Cortex of kidney (tissue), 1 donor: ENCODE results near the gene KCNC3.
"Not testable (repeated sequence)": the region's sequence is repeated elsewhere in the genome, so short reads cannot be mapped to it uniquely, and the experiment has no call there.

Experiments used
- DNase-seq: peaks from one replicate; lab custom pipeline; 2025; lab: John Stamatoyannopoulos, UW

Gene KCNC3

DNA sequence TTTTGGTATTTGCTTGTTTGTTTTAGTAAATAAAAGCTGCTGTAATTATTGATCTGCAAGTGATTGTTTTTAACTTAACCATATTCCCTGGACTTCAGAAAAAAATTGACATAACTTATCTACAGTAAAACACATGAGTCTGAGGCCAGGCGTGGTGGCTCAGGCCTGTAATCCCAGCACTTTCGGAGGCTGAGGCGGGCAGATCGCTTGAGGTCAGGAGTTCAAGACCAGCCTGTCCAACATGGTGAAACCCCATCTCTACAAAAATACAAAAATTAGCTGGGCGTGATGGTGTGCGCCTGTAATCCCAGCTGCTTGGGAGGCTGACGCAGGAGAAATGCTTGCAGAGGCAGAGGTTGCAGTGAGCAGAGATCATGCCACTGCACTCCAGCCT is 24.3 kb upstream of the KCNC3 start:
- not testable (repeated sequence) for DNase-seq

DNA sequence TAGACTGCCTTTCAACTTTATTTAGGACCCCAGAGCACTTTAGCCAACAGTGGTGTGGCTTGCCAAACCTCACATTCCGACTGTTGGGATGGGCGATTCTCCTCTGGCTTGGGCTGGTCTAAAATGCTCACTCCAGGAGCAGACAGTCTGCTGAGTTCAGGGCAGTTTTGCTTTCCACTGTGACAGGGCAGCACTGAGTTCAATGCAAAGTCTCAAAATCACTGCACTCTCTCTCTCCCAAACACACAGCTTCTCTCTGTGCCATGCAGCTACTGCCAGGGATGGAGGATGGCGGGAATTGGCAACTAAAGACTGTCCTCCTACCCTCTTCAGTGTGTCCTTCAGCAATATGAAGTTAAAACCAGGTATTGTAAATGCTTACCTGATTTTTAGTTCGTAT is 23.1 kb upstream of the KCNC3 start:
- no peak for DNase-seq

DNA sequence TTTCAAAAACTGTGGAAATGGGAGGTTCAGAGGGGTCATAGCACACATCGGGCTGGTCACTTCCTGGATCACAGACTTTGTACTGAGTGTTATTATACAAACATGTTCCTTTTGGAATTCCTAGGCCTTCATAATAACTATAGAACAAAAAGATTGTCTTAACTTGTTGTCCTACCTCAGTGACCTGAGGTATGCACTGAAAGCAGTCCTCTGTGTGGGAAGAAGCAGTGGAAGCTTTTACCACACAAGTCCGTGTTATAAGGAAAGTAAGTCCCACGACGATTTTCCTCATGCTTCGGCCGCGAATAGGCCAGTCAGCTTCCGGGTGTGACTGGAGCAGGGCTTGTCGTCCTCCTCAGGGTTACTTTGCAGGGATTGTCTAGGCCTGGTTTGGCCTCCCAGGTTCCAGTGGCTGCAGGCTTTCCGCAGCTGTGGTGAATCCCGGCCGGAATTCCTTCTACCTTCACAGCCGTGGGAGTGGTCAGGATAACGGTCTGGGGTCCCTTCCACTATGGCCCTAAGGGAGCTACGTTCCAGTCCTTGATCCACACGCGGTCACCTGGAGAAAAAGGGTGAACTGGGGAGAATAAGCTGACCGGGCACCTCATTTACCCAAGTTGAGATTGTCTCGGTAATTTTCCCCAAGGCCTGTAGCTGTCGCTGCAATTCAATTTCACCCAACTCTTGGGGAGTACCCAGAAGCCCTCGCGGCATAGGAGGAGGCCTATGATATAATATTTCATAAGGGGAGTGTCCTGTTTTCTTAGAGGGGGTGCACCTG is 20.3 kb upstream of the KCNC3 start:
- no peak for DNase-seq

DNA sequence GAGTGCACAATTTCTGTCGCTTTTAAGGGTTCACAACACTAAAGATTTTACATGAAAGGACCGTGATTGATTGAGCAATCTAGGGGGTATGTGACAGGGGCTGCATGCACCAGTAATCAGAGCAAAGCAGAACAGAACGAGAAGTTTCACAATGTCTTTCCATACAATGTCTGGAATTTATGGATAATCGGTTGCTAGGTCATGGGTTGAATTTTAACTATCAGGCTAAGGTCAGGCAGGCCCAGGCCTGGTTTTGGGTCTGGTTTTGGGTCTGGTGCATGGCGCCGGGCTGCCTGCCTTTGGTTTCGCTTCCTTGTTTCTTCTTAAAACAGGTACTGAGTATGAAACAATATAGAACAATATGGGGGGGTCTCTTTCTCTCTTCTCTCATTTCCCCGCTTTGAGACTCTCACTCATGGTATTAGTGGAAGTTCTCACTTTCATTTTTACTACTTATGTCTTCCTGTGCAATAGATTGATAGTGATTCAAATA is 18.0 kb upstream of the KCNC3 start:
- not testable (repeated sequence) for DNase-seq

DNA sequence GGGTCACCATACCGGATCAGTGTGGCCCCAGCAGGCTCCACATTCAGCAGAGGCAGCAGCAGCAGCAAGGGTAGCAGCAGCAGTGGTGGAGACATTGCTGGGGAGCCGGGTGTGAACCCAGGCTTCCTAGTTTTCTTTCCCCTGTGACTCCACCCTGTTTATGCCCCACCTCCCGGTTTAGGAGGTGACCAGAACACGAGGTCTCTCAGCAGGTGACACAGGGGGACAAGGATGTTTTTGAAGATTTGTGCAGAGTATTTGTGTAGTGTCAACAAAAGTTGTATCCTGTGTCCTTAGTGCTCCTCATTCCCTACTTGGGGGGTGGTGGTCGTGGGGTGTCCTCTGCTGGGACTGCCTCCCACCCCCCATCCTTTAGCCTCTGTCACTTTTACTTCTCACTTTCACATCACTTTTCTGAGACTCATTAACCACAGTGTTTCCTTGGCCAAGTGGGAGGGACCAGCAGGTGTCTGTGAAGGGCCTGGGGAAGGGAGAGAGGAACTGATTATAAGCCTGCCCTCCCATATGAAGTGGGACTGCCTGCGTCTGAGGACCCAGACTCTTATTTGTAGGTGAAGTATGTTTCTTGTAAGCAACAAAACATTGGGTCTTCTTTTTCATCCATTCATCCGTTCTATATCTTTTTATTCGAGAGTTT is 15.6 kb upstream of the KCNC3 start:
- no peak for DNase-seq

DNA sequence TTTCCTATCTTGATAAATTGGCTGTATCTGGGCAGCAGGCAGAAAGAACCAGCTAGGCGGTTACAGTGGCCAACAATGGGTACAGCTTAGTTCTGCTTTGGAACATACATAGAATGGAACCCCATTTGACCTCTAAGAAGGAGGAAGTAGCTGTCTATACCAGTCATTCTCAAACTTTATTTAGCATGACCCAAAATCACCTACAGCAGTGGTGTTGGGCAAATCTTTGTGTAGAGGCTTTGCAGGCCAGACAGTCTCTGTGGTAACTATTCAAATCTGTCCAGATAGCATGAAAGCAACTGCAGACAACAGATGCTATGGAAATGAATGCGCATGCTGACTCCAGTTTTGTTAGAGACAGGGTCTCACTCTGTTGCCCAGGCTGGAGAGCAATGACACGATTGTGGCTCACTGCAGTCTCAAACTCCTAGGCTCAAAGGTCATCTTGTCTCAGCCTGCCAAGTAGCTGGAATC is 12.0 kb upstream of the KCNC3 start:
- no peak for DNase-seq

DNA sequence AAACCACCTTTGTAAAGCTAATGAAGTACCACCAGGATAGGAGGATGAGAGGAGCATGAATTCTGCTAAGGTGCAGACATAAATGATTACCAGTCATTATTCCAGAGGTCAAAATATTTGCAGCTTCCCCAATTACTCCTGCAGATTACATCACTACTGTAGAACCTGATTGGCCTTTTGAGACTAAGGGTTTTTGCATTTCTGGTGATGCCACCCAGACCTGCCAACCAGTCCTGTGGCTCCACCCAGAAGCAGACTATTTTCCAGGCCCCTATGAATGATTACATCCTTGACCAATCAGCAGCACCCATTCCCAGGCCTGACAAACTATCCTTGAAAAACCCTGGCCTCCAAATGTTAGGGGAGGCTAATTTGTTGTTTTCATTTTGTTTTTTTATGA is 11.2 kb upstream of the KCNC3 start:
- no peak for DNase-seq

DNA sequence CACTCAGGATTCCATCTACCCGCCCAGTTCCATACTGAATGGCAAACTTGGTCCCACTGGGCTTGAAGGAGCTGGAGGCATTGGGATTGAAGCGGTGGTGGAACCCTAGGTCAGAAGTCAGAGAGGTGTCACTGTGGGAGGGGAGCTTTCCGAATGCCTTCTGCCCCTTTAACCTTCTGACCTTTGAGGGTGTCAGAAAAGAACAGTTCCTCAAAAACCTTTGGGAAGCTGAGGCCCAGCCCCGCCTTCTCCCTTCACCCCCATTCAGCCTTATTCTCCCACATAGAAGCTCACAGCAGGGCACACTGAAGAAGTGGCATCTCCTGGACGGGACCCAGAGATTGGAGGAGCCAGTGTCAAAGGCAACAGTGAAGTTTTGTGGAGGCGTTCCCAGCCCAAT is 7.9 kb upstream of the KCNC3 start:
- not testable (repeated sequence) for DNase-seq

DNA sequence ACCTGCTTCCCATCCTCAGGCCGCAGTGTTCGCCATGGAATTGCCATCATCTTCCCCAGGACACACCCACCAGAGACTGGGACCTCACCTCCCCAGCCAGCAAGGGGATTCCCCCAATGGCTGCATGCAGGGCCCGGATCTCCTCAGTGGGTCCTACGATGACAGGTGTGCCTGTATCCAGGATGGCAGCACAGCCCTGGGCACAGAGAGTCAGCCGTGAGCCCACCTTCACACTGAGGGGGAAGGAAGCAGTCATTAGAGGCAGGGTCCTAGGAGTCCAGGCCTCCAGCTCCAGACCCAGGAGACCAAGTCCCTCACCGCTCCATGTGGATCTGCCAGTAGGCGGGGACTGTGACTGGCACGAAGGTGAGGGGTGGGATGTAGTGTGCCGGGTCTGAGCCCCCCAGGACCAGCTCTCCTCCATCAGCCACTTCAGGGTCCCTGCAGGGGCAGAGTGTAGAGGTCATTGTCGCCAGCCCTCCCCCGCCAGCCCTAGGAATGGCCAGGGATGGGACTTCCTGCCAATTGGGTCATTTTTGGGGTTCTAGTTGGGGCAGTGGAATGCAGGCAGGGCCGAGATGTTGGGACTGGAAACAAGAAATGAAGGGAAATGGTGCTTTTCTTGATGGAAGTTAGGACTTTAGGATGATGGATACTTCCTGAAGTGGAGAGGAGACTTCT is 5.7 kb upstream of the KCNC3 start:
- no peak for DNase-seq

DNA sequence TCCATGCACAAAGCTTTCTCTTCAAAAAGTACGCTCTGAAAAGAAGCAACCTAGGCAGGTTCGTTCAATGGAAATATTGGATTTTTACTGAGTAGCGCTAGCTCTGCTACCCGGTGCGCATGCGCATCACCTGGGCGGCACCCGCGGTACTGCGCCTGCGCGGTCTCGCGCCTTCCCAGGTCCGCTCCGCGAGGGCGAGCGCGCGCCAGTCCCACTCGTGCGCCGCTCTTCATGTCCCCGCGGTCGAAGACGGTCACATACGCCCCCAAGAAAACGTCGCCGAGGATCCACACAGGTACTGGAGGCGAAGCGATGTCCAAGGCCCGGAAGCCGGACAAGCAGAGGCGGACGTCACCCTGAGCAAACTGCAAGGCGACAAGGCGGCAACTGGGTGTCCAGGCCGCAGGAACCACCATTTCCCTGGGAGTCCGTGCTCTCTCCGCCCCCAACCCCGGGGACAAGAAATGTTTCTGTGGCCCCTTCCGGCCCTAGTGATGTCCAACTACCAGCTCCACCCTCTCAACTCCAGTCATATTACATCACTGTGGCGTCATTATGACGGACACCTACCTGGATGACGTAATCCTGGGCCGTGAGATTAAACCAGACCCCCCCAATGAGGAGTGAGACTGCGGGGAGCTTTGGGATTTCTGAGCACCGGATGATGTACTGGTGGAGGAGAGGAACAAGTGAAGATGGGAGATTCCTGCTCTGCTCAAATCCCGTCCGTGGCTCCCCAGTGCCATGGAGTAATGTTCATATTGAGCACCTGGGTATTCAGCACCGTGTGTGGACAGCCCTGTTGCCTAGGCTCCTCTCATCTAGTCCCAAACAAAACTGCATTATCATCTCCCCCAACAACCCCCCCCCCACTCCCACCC is 4.8 kb upstream of the KCNC3 start:
- no peak for DNase-seq

DNA sequence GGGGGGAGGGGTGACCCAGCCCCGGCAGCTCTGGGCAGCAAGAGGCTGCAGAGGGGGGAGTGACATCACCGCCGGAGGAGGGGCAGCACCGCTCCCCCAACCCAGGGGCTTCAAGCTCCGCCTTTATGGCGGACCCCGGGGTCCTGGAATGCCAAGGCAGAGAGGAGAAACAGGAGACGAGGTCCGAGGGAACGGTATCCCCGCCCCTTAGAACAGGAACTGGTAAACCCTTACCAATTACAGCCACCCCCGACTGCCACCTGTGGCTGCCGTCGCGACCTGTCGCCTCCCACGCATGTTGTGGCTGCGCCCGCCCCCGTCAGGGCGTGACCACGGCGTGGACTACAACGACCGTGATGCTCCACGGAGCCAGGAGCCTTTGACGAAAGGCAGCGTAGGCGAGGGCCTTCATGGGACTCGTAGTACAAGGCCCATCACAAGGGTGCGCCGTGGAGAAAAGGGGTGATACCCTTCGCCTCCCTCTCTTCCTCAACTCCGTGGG is 4.1 kb upstream of the KCNC3 start:
- DNase-seq, result no peak

DNA sequence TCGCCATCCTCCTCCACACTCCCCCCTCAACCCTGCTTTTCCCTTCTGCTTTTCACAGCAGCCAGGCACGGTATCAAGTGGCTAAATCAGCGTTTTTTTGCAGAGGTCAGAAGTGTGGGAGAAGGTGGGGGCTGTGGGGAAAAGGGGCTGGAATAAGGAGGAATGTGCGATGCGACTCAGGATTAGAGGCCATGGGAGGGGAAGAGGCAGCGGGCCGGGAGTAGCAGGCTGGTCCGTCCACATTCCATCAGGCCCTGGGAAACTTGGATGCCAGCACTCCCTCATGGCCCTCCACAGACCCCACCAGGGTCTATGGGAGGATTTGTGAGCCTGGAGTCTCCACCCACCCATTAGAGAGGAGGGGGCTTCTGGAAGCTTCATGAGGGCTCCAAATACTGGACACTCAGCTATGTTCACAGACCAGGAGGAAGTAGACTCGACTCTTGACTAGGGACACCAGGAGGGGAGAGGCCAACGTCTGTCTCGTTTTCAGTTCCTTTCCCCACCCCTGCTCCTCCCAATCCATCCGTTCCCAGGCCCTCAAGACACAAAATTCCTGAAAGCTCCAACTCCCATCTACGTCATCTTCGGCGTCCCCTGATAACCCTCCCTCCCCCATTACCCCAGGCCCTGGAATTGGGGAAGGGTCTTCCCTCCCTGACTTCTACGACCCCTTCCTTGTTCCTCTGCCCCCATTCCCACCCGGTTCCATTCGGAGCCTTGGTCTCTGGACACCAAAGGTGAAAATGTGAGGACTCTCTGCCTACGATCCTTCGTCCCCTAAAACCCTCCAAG is 3.3 kb upstream of the KCNC3 start:
- DNase-seq, result no peak

DNA sequence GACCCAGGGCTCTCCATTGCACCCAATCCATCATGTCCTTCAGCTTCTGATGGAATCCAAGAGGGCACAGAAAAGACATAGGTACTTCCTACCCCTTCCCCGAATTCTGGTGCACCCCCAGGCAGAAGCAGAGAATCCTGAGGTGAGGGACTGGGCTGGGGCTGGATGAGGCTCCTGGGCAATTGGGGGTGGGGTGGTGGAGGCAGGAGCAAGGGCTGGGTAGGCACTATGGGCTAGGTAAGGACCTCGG is 2.7 kb upstream of the KCNC3 start:
- no peak for DNase-seq

DNA sequence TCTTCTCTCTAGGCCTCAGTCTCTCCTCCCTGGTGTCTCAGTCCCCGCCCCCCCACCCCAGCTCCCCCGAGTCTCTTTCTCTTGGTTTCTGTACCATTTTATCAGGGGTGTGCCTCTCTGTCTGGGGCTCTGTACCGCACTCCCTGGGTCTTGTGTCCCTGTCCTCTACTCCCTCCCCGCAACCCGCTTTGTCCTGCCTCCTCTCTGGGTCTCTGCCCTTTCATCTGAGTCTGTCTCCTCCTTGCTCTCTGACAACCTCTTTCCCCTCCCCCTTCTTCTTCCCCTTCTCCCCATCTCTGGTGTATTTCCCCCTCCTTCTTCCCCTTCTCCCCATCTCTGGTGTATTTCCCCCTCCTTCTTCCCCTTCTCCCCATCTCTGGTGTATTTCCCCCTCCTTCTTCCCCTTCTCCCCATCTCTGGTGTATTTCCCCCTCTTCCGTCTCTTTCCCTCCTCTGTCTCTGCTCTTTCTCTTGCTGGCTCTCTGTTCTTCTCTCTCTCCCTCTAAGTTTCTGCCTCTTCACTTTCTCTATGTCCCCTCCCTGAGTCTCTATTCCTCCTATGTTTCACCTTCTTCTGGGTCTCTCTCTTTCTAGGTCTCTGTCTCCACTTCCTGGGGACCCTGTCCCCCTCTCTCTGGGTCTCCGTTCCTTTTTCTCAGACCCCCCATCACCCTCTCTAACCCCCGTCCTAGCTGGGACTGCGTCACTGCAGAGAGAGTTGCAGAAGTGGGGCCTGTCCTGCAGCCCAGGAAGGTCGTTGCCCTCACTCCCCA is 2.2 kb upstream of the KCNC3 start:
- no peak for DNase-seq

DNA sequence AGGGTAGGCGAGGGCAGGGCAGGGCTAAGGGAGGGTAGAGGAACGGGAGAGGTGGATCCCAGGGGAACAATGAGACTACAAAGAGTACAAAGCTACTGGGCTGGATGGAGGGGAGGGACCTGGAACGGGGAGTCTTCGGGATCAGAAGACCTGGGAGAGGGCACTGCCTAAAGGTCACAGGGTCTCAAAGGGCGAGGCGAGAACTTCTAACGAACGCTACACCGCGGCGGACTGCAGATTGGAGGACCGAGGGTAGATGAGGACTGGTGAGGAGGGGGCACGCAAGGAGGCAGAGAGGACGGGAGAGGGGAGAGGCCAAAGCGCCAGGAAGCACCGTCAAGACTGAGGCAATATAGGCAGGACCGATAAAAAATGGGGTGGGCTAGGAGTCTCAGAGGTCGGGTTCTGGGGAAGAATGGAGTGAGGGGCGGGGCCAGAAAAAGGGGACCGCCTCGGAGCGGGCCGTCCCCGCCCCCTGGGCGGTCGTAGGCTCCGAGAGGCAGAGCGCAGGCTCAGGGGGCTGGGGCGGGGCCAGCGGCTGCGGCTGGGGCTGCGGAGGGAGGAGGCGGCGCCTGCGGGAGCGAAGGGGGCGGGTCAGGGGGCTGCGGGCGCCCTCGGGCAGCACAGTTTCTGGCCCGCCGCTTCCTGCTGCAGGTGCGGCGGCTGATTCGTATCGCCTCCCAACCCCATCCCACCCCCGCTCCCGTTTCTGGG is 1.3 kb upstream of the KCNC3 start:
- no peak for DNase-seq

DNA sequence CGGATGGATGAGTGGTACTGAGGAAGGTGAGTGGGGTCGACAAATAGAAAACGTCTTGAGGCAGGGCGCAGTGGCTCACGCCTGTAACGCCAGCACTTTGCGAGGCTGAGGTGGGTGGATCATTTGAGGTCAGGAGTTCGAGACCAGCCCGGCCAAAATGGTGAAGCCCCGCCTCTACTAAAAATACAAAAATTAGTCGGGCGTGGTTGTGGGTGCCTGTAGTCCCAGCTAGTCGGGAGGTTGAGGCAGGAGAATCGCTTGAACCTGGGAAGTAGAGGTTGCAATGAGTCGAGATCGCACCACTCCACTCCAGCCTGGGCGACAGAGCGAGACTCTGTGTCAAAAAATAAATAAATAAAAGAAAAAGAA is 733 bp upstream of the KCNC3 start:
- not testable (repeated sequence) for DNase-seq

DNA sequence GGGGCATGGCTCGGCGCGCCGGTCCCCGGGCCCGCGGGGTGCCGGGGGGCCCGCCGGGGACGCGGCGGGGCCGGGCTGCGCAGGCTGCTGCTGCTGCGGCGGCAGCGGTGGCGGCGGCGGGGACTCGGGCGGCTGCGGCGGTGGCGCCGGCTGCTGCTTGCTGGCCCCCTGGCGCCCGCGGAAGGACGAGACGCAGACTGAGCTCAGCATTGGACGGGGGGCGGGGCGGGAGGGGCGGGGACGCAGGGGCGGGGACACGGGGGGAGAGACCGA is 368 bp downstream of the KCNC3 start:
- no peak for DNase-seq

DNA sequence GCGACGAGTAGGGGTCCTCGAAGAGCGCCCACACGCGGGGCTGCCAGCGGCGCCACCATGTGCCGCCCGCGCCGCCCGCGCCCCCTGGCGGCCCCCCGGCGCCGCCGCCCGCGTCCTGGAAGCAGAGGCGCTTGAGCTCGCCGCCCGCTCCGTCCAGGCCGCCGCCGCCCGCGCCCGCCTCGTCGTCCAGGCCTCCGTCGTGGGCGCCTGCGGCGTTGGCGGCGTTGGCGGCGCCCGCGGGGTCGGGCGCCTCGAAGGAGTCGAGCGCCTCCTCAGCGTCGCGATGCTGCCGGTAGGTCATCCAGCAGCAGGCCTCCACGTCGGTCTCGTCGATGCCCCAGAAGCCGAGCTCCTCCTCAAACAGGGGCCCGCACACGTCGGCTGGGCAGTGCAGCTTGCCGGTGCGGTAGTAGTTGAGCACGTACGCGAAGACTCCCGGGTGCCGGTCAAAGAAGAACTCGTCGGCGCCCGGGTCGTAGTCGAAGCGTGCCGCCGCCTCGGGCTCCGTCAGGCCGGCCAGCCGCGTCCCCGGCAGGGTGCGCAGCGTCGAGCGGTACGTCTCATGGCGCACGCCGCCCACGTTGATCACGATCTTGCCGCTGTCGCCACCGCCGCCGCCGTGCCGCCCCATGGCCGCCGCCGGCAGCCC is 829 bp downstream of the KCNC3 start:
- DNase-seq, result no peak

DNA sequence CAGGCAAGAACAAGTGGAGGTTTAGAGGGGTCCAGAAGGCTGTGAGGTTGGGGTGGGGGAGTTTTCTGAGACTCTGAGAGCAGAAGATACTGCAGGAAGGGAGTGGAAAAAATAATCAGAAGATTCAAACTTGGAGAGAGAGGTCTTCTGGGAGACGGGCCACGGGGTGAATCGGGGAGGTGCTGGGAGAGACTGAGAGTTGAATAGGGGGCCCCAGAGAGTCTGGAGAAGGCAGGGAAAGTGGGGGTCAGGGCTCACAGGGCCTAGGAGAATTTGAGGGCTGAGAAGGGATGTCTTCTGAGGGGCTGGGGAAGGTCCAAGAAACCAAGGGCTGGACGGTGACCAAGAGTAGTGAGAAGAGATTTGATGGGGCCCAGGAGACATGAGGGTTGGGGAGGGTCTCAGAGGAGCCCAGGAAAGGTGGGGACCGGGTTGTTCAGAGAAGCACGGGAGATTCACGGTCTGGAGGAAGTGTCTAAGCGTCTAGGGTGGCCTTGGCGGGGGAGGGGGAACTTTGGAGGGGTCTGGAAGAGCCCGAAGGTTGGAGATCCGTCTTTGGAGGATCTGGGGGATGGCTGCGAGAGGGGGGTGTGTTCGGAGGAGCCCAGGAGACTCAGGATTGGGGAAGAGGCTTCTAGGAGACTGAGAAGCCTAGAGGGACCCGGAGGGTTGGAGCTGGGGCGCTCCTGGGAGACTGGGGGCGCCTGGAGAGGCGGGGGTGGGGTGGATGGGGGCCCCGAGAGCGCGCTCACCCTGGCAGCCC is 1.5 kb downstream of the KCNC3 start:
- DNase-seq, result no peak
